Skeletal muscle tissue (tissue), 5 donors: ENCODE data around the gene VWA5B2. TPM values are rescaled to one million over a fixed set of nuclear protein-coding genes. Genes with fewer than 3 reads are reported as not detected.

Source experiments
- H3K27ac ChIP-seq: one replicate; pipeline ENCODE4 v1.7.0; 2013; ENCODE audit warnings: mild to moderate bottlenecking, low read depth, low read length, inconsistent platforms
- H3K27me3 ChIP-seq, 3 donors: one replicate each; pipeline ENCODE4 v1.7.0; 2013; ENCODE audit warnings: low read length in 3 of 3; ENCODE audit not compliant: control insufficient read depth in 3 of 3, insufficient read depth in 3 of 3
- H3K36me3 ChIP-seq, 3 donors: one replicate each; pipeline ENCODE4 v1.7.0; 2013; ENCODE audit warnings: low read length in 3 of 3; ENCODE audit not compliant: control insufficient read depth in 3 of 3, insufficient read depth in 3 of 3
- H3K4me1 ChIP-seq, 3 donors: one replicate each; pipeline ENCODE4 v1.7.0; 2013; ENCODE audit warnings: low read length in 3 of 3, mild to moderate bottlenecking in 3 of 3; ENCODE audit not compliant: control insufficient read depth in 3 of 3, insufficient read depth in 3 of 3
- H3K4me3 ChIP-seq, 3 donors: one replicate each; pipeline ENCODE4 v1.7.0; 2013; ENCODE audit warnings: low read length in 3 of 3
- H3K9ac ChIP-seq, 3 donors: one replicate each; pipeline ENCODE4 v1.7.0; 2013; ENCODE audit warnings: low read length in 3 of 3, mild to moderate bottlenecking in 3 of 3, moderate library complexity in 2 of 3, low read depth in 1 of 3
- H3K9me3 ChIP-seq, 3 donors: one replicate each; pipeline ENCODE4 v1.7.0; 2013; ENCODE audit warnings: low read length in 3 of 3; ENCODE audit not compliant: control insufficient read depth in 3 of 3
- small RNA-seq: library from RNA; depleted of rRNA; stranded (forward); fragments of <200 nt; gene quantifications from one replicate; pipeline ENCODE3, GENCODE V24; 2014
- total RNA-seq: library from RNA; depleted of rRNA; stranded (reverse); fragments of >200 nt; gene quantifications from one replicate; pipeline ENCODE4 v1.2.3, GENCODE V29; 2014
- donor health status: Osteomylitis.

VWA5B2 gene
- total RNA-seq, 1 donor from 2014 or later = not detected

DNA sequence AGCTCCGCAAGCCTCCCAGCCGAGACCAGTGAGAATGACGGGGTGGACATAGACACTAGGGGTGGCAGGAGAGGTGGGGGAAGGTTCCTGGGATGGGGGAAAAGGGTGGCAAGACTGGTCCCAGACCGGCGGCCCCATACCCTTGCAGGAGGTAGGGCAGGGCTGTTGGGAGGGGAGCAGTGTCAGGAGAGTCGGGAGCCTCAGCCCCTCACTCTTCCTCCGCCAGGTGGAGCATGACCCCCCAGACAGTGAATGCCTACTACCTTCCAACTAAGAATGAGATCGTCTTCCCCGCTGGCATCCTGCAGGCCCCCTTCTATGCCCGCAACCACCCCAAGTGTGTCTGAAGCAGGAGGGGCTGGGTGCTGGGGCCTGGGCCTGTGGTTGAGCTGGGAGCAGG, 60.9 kb downstream of the VWA5B2 start:
- H3K4me3 ChIP-seq = no peak overlapping the region
- peaks cover 0 to 6% (median 5%) of the 10 kb centered on the region in 3 donors for H3K27me3 ChIP-seq
- H3K27ac ChIP-seq = no peak overlapping the region
- no peaks in the 10 kb centered on the region for H3K36me3 ChIP-seq
- H3K4me1 ChIP-seq = no peaks in the 10 kb centered on the region
- H3K9me3 ChIP-seq = no peaks in the 10 kb centered on the region
- H3K9ac ChIP-seq = no peak overlapping the region

GRCh38 chr3:184291044-184291737, 61.8 kb downstream of the VWA5B2 start:
- Histone ChIP-seq H3K4me3 (no peak overlapping the region), H3K36me3 (no peaks in the 10 kb centered on the region), H3K27me3 (peaks cover 0 to 5% (median 4%) of the 10 kb centered on the region in 3 donors), H3K9me3 (no peaks in the 10 kb centered on the region), H3K27ac (no peak overlapping the region), H3K4me1 (no peaks in the 10 kb centered on the region), H3K9ac (no peak overlapping the region)

Small RNA genes lying within 50 kb of the gene (small RNA-seq; reads per million reads assigned to genes)
- not detected for gene MIR1224

Other genes with a start within 250 kb of the VWA5B2 start
- gene ABCC5, start 211.7 kb upstream of the VWA5B2 start, total RNA-seq = 17.7 TPM
- gene HTR3D, start 197.8 kb upstream of the VWA5B2 start, total RNA-seq = not detected
- gene HTR3C, start 176.5 kb upstream of the VWA5B2 start, total RNA-seq = not detected
- gene HTR3E, start 132.5 kb upstream of the VWA5B2 start, total RNA-seq = not detected
- gene EIF2B5, start 94.2 kb upstream of the VWA5B2 start, total RNA-seq = 38.1 TPM
- 23.5 TPM for gene DVL3, start 74.2 kb upstream of the VWA5B2 start, total RNA-seq
- 168 TPM for gene AP2M1, start 54.7 kb upstream of the VWA5B2 start, total RNA-seq
- 45.9 TPM for gene ABCF3, start 43.4 kb upstream of the VWA5B2 start, total RNA-seq
- gene ALG3, start 19.4 kb downstream of the VWA5B2 start, total RNA-seq = 17.2 TPM
- 2.1 TPM for gene EEF1AKMT4, start 20.1 kb downstream of the VWA5B2 start, total RNA-seq
- gene CAMK2N2, start 32.0 kb downstream of the VWA5B2 start, total RNA-seq = not detected
- not detected for gene ECE2, start 46.4 kb downstream of the VWA5B2 start, total RNA-seq
- gene PSMD2, start 69.7 kb downstream of the VWA5B2 start, total RNA-seq = 259 TPM
- 162 TPM for gene EIF4G1, start 85.0 kb downstream of the VWA5B2 start, total RNA-seq
- gene FAM131A, start 108.0 kb downstream of the VWA5B2 start, total RNA-seq = 9.4 TPM
- gene CLCN2, start 132.0 kb downstream of the VWA5B2 start, total RNA-seq = 2.6 TPM
- 44.4 TPM for gene POLR2H, start 132.1 kb downstream of the VWA5B2 start, total RNA-seq
- under 0.01 TPM for gene THPO, start 148.6 kb downstream of the VWA5B2 start, total RNA-seq
- gene CHRD, start 150.5 kb downstream of the VWA5B2 start, total RNA-seq = 14.1 TPM